Measurements from ENCODE around the gene CIB4.

- TF ChIP-seq, protein P1, sequence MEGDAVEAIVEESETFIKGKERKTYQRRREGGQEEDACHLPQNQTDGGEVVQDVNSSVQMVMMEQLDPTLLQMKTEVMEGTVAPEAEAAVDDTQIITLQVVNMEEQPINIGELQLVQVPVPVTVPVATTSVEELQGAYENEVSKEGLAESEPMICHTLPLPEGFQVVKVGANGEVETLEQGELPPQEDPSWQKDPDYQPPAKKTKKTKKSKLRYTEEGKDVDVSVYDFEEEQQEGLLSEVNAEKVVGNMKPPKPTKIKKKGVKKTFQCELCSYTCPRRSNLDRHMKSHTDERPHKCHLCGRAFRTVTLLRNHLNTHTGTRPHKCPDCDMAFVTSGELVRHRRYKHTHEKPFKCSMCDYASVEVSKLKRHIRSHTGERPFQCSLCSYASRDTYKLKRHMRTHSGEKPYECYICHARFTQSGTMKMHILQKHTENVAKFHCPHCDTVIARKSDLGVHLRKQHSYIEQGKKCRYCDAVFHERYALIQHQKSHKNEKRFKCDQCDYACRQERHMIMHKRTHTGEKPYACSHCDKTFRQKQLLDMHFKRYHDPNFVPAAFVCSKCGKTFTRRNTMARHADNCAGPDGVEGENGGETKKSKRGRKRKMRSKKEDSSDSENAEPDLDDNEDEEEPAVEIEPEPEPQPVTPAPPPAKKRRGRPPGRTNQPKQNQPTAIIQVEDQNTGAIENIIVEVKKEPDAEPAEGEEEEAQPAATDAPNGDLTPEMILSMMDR (IDR thresholded peaks at IDR 0.05; ENCODE audit: borderline replicate concordance, extremely low read depth, low read length, poor library complexity, severe bottlenecking): no peak
- no peak for TF ChIP-seq EZH2 (IDR thresholded peaks at IDR 0.05; ENCODE audit: borderline replicate concordance, low read depth, low read length, severe bottlenecking)
Observed at GRCh38 chr2:26540961-26541360, 100.2 kb downstream of the CIB4 start.

All from DND-41 (cell line).